Activated B cell treated with CpG ODN at 0.5 μM for 24 hours (primary cell): Measurements from ENCODE around the gene BABAM2. TPM values are rescaled to one million over a fixed set of nuclear protein-coding genes. Genes with fewer than 3 reads are reported as not detected.
"Not testable (repeated sequence)": the region's sequence is repeated elsewhere in the genome, so short reads cannot be mapped to it uniquely, and the experiment has no call there.

Experiments used
- ATAC-seq: fragments of 200-7000 bp; cut with Tn5 transposase; one replicate; pipeline ENCODE4 v1.10.0; 2021; ENCODE audit warnings: low read depth, mild to moderate bottlenecking, moderate library complexity
- CTCF ChIA-PET: fragments of 350-600 bp; sonication (Branson Sonifier 250); formaldehyde crosslinking; loops from one replicate; lab custom pipeline; 2021; ENCODE audit warnings: antibody characterized with exemption; lab: Charles Lee
- POLR2A ChIA-PET: fragments of 350-600 bp; sonication (Branson Sonifier 250); formaldehyde crosslinking; loops from one replicate; lab custom pipeline; 2021; ENCODE audit warnings: antibody characterized with exemption; lab: Charles Lee
- DNase-seq: peaks from one replicate; pipeline ENCODE4 v3.0.0; 2022
- H3K27ac Mint-ChIP-seq: one replicate; pipeline ENCODE4 v1.8.0; 2020; ENCODE audit warnings: mixed read lengths
- H3K27me3 Mint-ChIP-seq: one replicate; pipeline ENCODE4 v1.8.0; 2021; ENCODE audit warnings: mixed read lengths
- H3K36me3 Mint-ChIP-seq: one replicate; pipeline ENCODE4 v1.8.0; 2021; ENCODE audit warnings: low read depth, mixed read lengths
- H3K4me1 Mint-ChIP-seq: one replicate; pipeline ENCODE4 v1.8.0; 2021; ENCODE audit warnings: mixed read lengths
- H3K4me3 Mint-ChIP-seq: one replicate; pipeline ENCODE4 v1.8.0; 2020; ENCODE audit warnings: mild to moderate bottlenecking, mixed read lengths
- H3K9me3 Mint-ChIP-seq: one replicate; pipeline ENCODE4 v1.8.0; 2020; ENCODE audit warnings: mixed read lengths
- CTCF ChIP-seq: fragments of 200-600 bp; IDR thresholded peaks from one replicate; pipeline ENCODE4 v1.8.0; 2022; ENCODE audit warnings: antibody characterized with exemption, mild to moderate bottlenecking
- intact Hi-C: fragments of 100-400 bp; cut with micrococcal nuclease; formaldehyde crosslinking; loops from one replicate; pipeline ENCODE4 v1.15.1; 2024
- total RNA-seq: library from RNA; stranded (reverse); gene quantifications from 2 replicates; pipeline ENCODE4 v1.2.3, GENCODE V29; 2022

Gene BABAM2
- total RNA-seq, 1 donor from 2014 or later, result 55.6 TPM

- H3K27ac Mint-ChIP-seq, result no peak overlapping the region
- CTCF ChIA-PET, result no interaction called here
- POLR2A ChIA-PET, result no interaction called here
Observed at GRCh38 chr2:28103611-28104010, 213.1 kb downstream of the BABAM2 start.

GRCh38 chr2:28108143-28108542 is 217.6 kb downstream of the BABAM2 start:
- CTCF ChIA-PET, result no interaction called here
- POLR2A ChIA-PET, result no interaction called here
- Mint-ChIP-seq H3K9me3 (no peaks in the 10 kb centered on the region), H3K27ac (no peak overlapping the region), H3K27me3 (no peaks in the 10 kb centered on the region), H3K36me3 (peaks cover 6% of the 10 kb centered on the region), H3K4me1 (no peaks in the 10 kb centered on the region), H3K4me3 (no peak overlapping the region)
- TF ChIP-seq CTCF, result no peak
- DNase-seq (no peak), ATAC-seq (no peak)
- intact Hi-C loops, result no loop called here

More at GRCh38 chr2:28103611-28104010, 213.1 kb downstream of the BABAM2 start:
- intact Hi-C loops, result no loop called here
- ATAC-seq (no peak), DNase-seq (no peak)
- no peak for TF ChIP-seq CTCF
- H3K4me1 Mint-ChIP-seq, result no peaks in the 10 kb centered on the region
- no peaks in the 10 kb centered on the region for H3K27me3 Mint-ChIP-seq
- peaks cover 4% of the 10 kb centered on the region for H3K36me3 Mint-ChIP-seq
- H3K4me3 Mint-ChIP-seq, result no peak overlapping the region
- no peaks in the 10 kb centered on the region for H3K9me3 Mint-ChIP-seq

- POLR2A ChIA-PET, H3K36me3 Mint-ChIP-seq, H3K9me3 Mint-ChIP-seq, H3K27ac Mint-ChIP-seq, H3K4me1 Mint-ChIP-seq, CTCF ChIA-PET, DNase-seq, ATAC-seq, H3K4me3 Mint-ChIP-seq, intact Hi-C loops, H3K27me3 Mint-ChIP-seq: not testable (repeated sequence)
Observed at GRCh38 chr2:28113771-28114170, 223.2 kb downstream of the BABAM2 start.

GRCh38 chr2:28117104-28117596 is 226.6 kb downstream of the BABAM2 start:
- H3K27ac Mint-ChIP-seq, result no peak overlapping the region
- peaks cover 3% of the 10 kb centered on the region for H3K9me3 Mint-ChIP-seq
- ATAC-seq (no peak), DNase-seq (no peak)
- H3K36me3 Mint-ChIP-seq, result peaks cover 8% of the 10 kb centered on the region
- ChIA-PET CTCF (no interaction called here), POLR2A (no interaction called here)
- H3K4me1 Mint-ChIP-seq, result no peaks in the 10 kb centered on the region
- TF ChIP-seq CTCF, result no peak
- H3K4me3 Mint-ChIP-seq, result no peak overlapping the region
- no peaks in the 10 kb centered on the region for H3K27me3 Mint-ChIP-seq
- intact Hi-C loops, result no loop called here

GRCh38 chr2:28119631-28120030 is 229.1 kb downstream of the BABAM2 start:
- Mint-ChIP-seq H3K4me1 (no peaks in the 10 kb centered on the region), H3K27me3 (no peaks in the 10 kb centered on the region), H3K4me3 (no peak overlapping the region), H3K27ac (no peak overlapping the region), H3K36me3 (peaks cover 6% of the 10 kb centered on the region), H3K9me3 (peaks cover 3% of the 10 kb centered on the region)
- no peak for ATAC-seq
- DNase-seq, result no peak
- intact Hi-C loops, result no loop called here
- TF ChIP-seq CTCF, result no peak
- POLR2A ChIA-PET, result no interaction called here
- CTCF ChIA-PET, result no interaction called here

- ATAC-seq, result no peak
- no peaks in the 10 kb centered on the region for H3K27me3 Mint-ChIP-seq
- no peak overlapping the region for H3K4me3 Mint-ChIP-seq
- no peaks in the 10 kb centered on the region for H3K9me3 Mint-ChIP-seq
- CTCF ChIA-PET, result no interaction called here
- POLR2A ChIA-PET, result no interaction called here
- TF ChIP-seq CTCF, result no peak
- intact Hi-C loops, result no loop called here
- no peak overlapping the region for H3K27ac Mint-ChIP-seq
- DNase-seq, result no peak
- H3K4me1 Mint-ChIP-seq, result peaks cover 11% of the 10 kb centered on the region
- peaks cover 20% of the 10 kb centered on the region for H3K36me3 Mint-ChIP-seq
Observed at GRCh38 chr2:28128281-28128950, 237.9 kb downstream of the BABAM2 start.
